ENCODE measurements around the gene MESD.

Gene MESD

GRCh38 chr15:80991421-80991820, 1.8 kb upstream of the MESD start:
- peak; percentile 85 for DNase-seq (ENCODE audit: low spot score)

GRCh38 chr15:80990955-80991354, 1.3 kb upstream of the MESD start:
- DNase-seq (ENCODE audit: low spot score): no peak

GRCh38 chr15:80989081-80989517, 520 bp downstream of the MESD start:
- no peak for DNase-seq (ENCODE audit: low spot score)

GRCh38 chr15:80988148-80988796, 1.3 kb downstream of the MESD start:
- no peak for DNase-seq (ENCODE audit: low spot score)

GRCh38 chr15:80986487-80986886, 3.1 kb downstream of the MESD start:
- no peak for DNase-seq (ENCODE audit: low spot score)

- DNase-seq (ENCODE audit: low spot score): no peak
These were observed 3.6 kb downstream of the MESD start for GRCh38 chr15:80985981-80986380.

GRCh38 chr15:80984856-80985255, 4.8 kb downstream of the MESD start:
- no peak for DNase-seq (ENCODE audit: low spot score)

GRCh38 chr15:80982839-80983238, 6.8 kb downstream of the MESD start:
- DNase-seq (ENCODE audit: low spot score): no peak

- no peak for DNase-seq (ENCODE audit: low spot score)
These were observed 7.4 kb downstream of the MESD start for GRCh38 chr15:80982205-80982604.

GRCh38 chr15:80979538-80980200, 9.9 kb downstream of the MESD start:
- DNase-seq (ENCODE audit: low spot score): no peak

- DNase-seq (ENCODE audit: low spot score): no peak
These were observed 10.8 kb downstream of the MESD start for GRCh38 chr15:80978685-80979329.

GRCh38 chr15:80977627-80978036, 12.0 kb downstream of the MESD start:
- peak; percentile 79 for DNase-seq (ENCODE audit: low spot score)

GRCh38 chr15:80976851-80977250, 12.8 kb downstream of the MESD start:
- DNase-seq (ENCODE audit: low spot score): no peak

- no peak for DNase-seq (ENCODE audit: low spot score)
These were observed 14.7 kb downstream of the MESD start for GRCh38 chr15:80974914-80975313.

GRCh38 chr15:80972276-80972675, 17.3 kb downstream of the MESD start:
- DNase-seq (ENCODE audit: low spot score): no peak

GRCh38 chr15:80971143-80971542, 18.5 kb downstream of the MESD start:
- no peak for DNase-seq (ENCODE audit: low spot score)

- no peak for DNase-seq (ENCODE audit: low spot score)
These were observed 19.0 kb downstream of the MESD start for GRCh38 chr15:80970658-80971057.

- peak; percentile 71 for DNase-seq (ENCODE audit: low spot score)
These were observed 19.5 kb downstream of the MESD start for GRCh38 chr15:80970018-80970657.

- DNase-seq (ENCODE audit: low spot score): no peak
These were observed 20.3 kb downstream of the MESD start for GRCh38 chr15:80969316-80969715.

- DNase-seq (ENCODE audit: low spot score): no peak
These were observed 21.6 kb downstream of the MESD start for GRCh38 chr15:80967991-80968510.

GRCh38 chr15:80967451-80967850, 22.2 kb downstream of the MESD start:
- DNase-seq (ENCODE audit: low spot score): no peak

GRCh38 chr15:80966431-80967197, 23.0 kb downstream of the MESD start:
- DNase-seq (ENCODE audit: low spot score): no peak

Data from putamen (tissue), 1 donor.